Measurements from ENCODE around the gene ELMO1. TPM values are rescaled to one million over a fixed set of nuclear protein-coding genes. Genes with fewer than 3 reads are reported as not detected.

Gene ELMO1
- total RNA-seq, 2 experiments from 2014 or later, result 72.8 to 75.3 TPM

DNA sequence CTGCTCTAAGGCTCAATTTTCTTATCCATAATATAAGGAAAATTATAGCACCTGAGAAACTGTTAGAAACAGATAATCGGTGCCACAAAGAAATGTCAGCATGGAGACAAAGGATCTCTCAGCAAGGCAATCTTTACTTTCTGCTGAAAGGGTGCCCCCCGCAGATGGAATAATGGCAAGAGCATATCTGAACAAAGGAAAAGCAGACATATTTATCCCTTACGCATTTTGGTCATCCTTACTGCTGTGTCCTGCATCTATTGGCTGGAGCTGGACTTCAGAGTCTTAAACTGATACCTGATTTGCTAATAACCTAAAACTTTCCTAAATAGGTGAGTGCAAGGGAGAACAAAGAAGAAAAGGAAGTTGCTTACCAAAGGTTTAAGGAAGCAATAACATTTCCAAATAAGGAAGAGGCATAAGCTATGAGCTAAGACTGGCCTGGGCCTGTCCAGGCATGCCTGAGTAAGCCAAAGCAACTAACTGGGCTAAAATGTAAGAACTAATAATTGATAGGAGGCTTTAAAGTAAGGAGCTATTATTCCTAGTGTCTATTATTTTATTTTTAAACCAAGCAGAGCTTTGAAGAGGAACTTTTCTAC lies 39.6 kb upstream of the ELMO1 start:
- no peak for ATAC-seq
- Mint-ChIP-seq H3K4me3 (no peak overlapping the region), H3K36me3 (ENCODE audit: low read depth) (no peaks in the 10 kb centered on the region), H3K27ac (no peak overlapping the region), H3K4me1 (ENCODE audit: low read depth) (no peaks in the 10 kb centered on the region), H3K27me3 (no peaks in the 10 kb centered on the region), H3K9me3 (peaks cover 5% of the 10 kb centered on the region)
- intact Hi-C loops (cut with micrococcal nuclease), result no loop called here
- TF ChIP-seq, protein P1, sequence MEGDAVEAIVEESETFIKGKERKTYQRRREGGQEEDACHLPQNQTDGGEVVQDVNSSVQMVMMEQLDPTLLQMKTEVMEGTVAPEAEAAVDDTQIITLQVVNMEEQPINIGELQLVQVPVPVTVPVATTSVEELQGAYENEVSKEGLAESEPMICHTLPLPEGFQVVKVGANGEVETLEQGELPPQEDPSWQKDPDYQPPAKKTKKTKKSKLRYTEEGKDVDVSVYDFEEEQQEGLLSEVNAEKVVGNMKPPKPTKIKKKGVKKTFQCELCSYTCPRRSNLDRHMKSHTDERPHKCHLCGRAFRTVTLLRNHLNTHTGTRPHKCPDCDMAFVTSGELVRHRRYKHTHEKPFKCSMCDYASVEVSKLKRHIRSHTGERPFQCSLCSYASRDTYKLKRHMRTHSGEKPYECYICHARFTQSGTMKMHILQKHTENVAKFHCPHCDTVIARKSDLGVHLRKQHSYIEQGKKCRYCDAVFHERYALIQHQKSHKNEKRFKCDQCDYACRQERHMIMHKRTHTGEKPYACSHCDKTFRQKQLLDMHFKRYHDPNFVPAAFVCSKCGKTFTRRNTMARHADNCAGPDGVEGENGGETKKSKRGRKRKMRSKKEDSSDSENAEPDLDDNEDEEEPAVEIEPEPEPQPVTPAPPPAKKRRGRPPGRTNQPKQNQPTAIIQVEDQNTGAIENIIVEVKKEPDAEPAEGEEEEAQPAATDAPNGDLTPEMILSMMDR (IDR thresholded peaks at IDR 0.05), result no peak
- peak; percentile 14 for DNase-seq
- CTCF ChIA-PET, result interaction anchor here (1.6 to 6.4 kb wide), 2 partner anchors 8 to 19 kb away, joined by 3 to 27 read pairs; no protein-coding TSS in a partner anchor
- POLR2A ChIA-PET, result interaction anchor here (0.6 kb wide), 1 partner anchor 541 kb away, joined by 3 read pairs; no protein-coding TSS in a partner anchor

DNA sequence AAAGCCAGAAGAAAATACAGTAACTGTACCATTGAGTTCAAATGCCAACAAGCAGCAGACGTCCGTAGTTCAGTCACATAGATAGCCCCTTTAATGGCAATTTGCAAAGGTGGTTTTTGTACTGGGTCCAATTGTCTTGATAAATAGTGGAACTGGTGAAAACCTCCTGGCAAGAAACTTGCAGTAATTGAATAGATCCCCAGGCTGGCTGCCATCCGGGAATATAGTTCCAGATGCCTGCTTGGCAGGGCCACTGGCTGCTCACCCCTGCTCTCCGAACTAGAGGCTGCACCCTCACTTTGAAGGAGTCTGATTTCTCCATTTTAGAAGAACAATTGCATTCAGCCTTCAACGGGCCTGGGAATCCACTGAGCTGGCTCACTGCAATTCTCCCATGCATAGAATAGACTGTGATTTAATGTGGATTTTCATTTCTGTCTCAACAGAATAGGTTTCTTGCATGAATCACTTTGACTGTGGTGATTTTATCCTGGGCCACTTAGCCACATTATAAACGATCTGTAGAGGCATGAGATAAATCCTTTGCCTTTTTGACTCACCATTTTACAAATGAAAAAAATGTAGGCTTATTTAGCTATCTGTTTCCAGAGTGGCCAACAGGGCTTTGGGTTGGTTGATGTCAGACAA lies 35.9 kb upstream of the ELMO1 start:
- no peaks in the 10 kb centered on the region for H3K36me3 Mint-ChIP-seq (ENCODE audit: low read depth)
- no peak for ATAC-seq
- CTCF ChIA-PET, result interaction anchor here (6.4 kb wide), 1 partner anchor 11 kb away, joined by 27 read pairs; no protein-coding TSS in a partner anchor
- DNase-seq, result no peak
- H3K27ac Mint-ChIP-seq, result no peak overlapping the region
- H3K9me3 Mint-ChIP-seq, result peaks cover 5% of the 10 kb centered on the region
- POLR2A ChIA-PET, result no interaction called here
- no peak overlapping the region for H3K4me3 Mint-ChIP-seq
- TF ChIP-seq, protein P1 (IDR thresholded peaks at IDR 0.05), result no peak
- H3K4me1 Mint-ChIP-seq (ENCODE audit: low read depth), result no peaks in the 10 kb centered on the region
- peaks cover 2% of the 10 kb centered on the region for H3K27me3 Mint-ChIP-seq
- intact Hi-C loops (cut with micrococcal nuclease), result no loop called here

DNA sequence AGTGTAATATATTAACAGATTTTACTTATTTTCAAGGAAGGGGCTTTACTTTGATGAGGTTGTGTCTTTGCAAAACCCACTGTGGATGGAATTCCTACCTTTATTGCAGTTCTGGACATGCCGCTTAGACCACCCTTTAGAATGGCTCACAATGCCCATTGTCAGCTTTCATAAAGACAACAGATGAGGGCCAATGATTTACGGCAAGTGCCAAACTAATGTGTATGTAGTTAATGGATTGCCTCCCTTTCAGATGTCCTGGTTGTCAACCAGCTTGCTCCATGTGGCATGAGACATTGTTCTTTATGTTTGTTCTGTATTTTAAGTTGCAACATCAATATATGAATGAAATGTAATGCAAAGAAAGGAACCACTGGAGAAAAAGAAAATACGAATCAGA lies 35.0 kb upstream of the ELMO1 start:
- intact Hi-C loops (cut with micrococcal nuclease), result no loop called here
- CTCF ChIA-PET, result interaction anchor here (6.4 kb wide), 1 partner anchor 12 kb away, joined by 27 read pairs; no protein-coding TSS in a partner anchor
- POLR2A ChIA-PET, result no interaction called here
- DNase-seq, result no peak
- H3K4me3 Mint-ChIP-seq, result no peak overlapping the region
- TF ChIP-seq, protein P1 (IDR thresholded peaks at IDR 0.05), result no peak
- ATAC-seq, result no peak
- H3K4me1 Mint-ChIP-seq (ENCODE audit: low read depth), result no peaks in the 10 kb centered on the region
- no peak overlapping the region for H3K27ac Mint-ChIP-seq
- no peaks in the 10 kb centered on the region for H3K36me3 Mint-ChIP-seq (ENCODE audit: low read depth)
- H3K27me3 Mint-ChIP-seq, result peaks cover 2% of the 10 kb centered on the region
- H3K9me3 Mint-ChIP-seq, result peaks cover 7% of the 10 kb centered on the region

DNA sequence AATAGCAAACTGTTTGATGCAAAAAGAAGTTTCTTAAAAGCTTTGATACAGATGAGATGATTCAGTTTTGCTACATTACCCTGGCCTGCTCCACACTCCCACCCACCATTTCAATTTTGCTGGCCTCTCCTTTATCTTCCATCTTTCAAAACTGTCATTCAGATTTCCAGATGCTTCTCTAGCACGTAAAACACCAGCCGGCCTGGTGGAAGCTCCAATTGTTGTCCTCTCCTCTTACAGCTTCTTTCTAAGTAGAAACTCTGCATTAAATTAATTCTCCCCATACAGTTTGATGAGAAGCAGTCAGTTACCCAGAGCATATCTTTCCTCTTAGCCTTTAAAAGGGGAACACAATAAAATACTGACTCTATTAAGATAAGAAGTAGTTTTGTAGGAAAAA lies 34.3 kb upstream of the ELMO1 start:
- H3K9me3 Mint-ChIP-seq, result peaks cover 2% of the 10 kb centered on the region
- CTCF ChIA-PET, result interaction anchor here (6.4 kb wide), 1 partner anchor 13 kb away, joined by 27 read pairs; no protein-coding TSS in a partner anchor
- H3K4me3 Mint-ChIP-seq, result no peak overlapping the region
- DNase-seq, result no peak
- no peaks in the 10 kb centered on the region for H3K4me1 Mint-ChIP-seq (ENCODE audit: low read depth)
- H3K27me3 Mint-ChIP-seq, result peaks cover 2% of the 10 kb centered on the region
- POLR2A ChIA-PET, result interaction anchor here (0.7 kb wide), 1 partner anchor 279 kb away, joined by 3 read pairs; no protein-coding TSS in a partner anchor
- TF ChIP-seq, protein P1 (IDR thresholded peaks at IDR 0.05), result no peak
- intact Hi-C loops (cut with micrococcal nuclease), result no loop called here
- H3K36me3 Mint-ChIP-seq (ENCODE audit: low read depth), result no peaks in the 10 kb centered on the region
- H3K27ac Mint-ChIP-seq, result no peak overlapping the region
- no peak for ATAC-seq

DNA sequence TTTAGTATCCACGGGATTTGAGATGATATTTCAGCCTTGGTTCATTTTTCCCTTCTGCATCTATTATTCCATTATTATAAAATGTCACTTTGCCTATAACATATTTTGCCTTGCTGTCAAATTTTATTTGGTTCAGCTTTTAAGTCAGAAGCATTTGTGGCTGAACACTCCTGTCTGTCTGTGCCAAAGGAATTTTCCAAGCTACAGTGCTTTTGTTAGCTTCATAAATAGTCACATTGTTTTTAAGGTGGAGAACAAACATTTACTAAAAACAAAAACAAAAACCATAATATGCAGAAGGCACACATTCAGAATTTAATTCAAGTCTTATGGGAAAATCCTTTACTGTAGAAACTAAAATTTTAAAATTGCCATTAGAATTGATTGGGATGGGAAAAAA lies 33.8 kb upstream of the ELMO1 start:
- DNase-seq, result no peak
- POLR2A ChIA-PET, result interaction anchor here (0.7 kb wide), 1 partner anchor 278 kb away, joined by 3 read pairs; no protein-coding TSS in a partner anchor
- H3K4me3 Mint-ChIP-seq, result no peak overlapping the region
- ATAC-seq, result no peak
- TF ChIP-seq, protein P1 (IDR thresholded peaks at IDR 0.05), result no peak
- H3K9me3 Mint-ChIP-seq, result peaks cover 2% of the 10 kb centered on the region
- no peaks in the 10 kb centered on the region for H3K36me3 Mint-ChIP-seq (ENCODE audit: low read depth)
- H3K27ac Mint-ChIP-seq, result no peak overlapping the region
- intact Hi-C loops (cut with micrococcal nuclease), result no loop called here
- H3K27me3 Mint-ChIP-seq, result peaks cover 2% of the 10 kb centered on the region
- H3K4me1 Mint-ChIP-seq (ENCODE audit: low read depth), result no peaks in the 10 kb centered on the region
- CTCF ChIA-PET, result interaction anchor here (6.4 kb wide), 1 partner anchor 13 kb away, joined by 27 read pairs; no protein-coding TSS in a partner anchor
